GM12878 (cell line): ENCODE data around the gene ZNF618. TPM values are rescaled to one million over a fixed set of nuclear protein-coding genes. Genes with fewer than 3 reads are reported as not detected.

Experiments
- ATAC-seq: fragments of 200-7000 bp; cut with Tn5 transposase; 3 replicates; pipeline ENCODE4 v1.9.1; 2020; ENCODE audit warnings: mild to moderate bottlenecking, moderate library complexity
- BruUV-seq: library from RNA; stranded (reverse); fragments of 400-500 nt; replicated peaks from 2 replicates; lab custom pipeline; 2021; lab: Mats Ljungman, UMichigan
- CTCF ChIA-PET: fragments of 300-600 bp; sonication (Branson Sonifier 250); formaldehyde crosslinking; extraction: SDS; loops from one replicate; lab custom pipeline; 2021; ENCODE audit warnings: inconsistent platforms; lab: Yijun Ruan, JAX
- POLR2A ChIA-PET: fragments of 350-600 bp; formaldehyde crosslinking; extraction: SDS; loops from one replicate; lab custom pipeline; 2021; ENCODE audit warnings: inconsistent platforms; lab: Charles Lee
- RAD21 ChIA-PET: fragments of 300-600 bp; sonication (Branson Sonifier 250); formaldehyde crosslinking; loops from one replicate; lab custom pipeline; 2023; ENCODE audit warnings: antibody characterized with exemption; ENCODE audit not compliant: unreplicated experiment; lab: Charles Lee
- SMC1A ChIA-PET: fragments of 300-600 bp; sonication (Branson Sonifier 250); formaldehyde crosslinking; loops from one replicate; lab custom pipeline; 2023; ENCODE audit not compliant: unreplicated experiment, uncharacterized antibody; lab: Charles Lee
- DNase-seq: peaks from one replicate; pipeline ENCODE4 v3.0.0-alpha.2; 2011; ENCODE audit warnings: low read depth, low spot score
- FAIRE-seq: peaks from 3 replicates; lab custom pipeline; 2011; peaks lifted over from hg19 to GRCh38; lab: Jason Lieb, UNC
- H2AFZ ChIP-seq: 2 replicates; pipeline ENCODE4 v1.6.0; 2011; ENCODE audit warnings: low read depth, low read length, control low read depth; ENCODE audit not compliant: control insufficient read depth
- H3K27ac ChIP-seq: 2 replicates; pipeline ENCODE4 v1.5.1; 2011; ENCODE audit warnings: control low read depth; ENCODE audit not compliant: control insufficient read depth, insufficient read depth
- H3K27me3 ChIP-seq, 2 experiments: replicated peaks in 1 of 2; 2 replicates each; pipeline versions ENCODE4 v1.6.0 to v1.6.1; 2011; ENCODE audit warnings: low read length in 1 of 2; ENCODE audit not compliant: control insufficient read depth in 2 of 2, insufficient read depth in 2 of 2
- H3K36me3 ChIP-seq, 2 experiments: 2 replicates each; pipeline ENCODE4 v1.5.1; 2011; ENCODE audit warnings: low read length in 1 of 2; ENCODE audit not compliant: control insufficient read depth in 2 of 2, insufficient read depth in 2 of 2
- H3K4me1 ChIP-seq: 2 replicates; pipeline ENCODE4 v1.6.1; 2011; ENCODE audit warnings: mild to moderate bottlenecking, low read length, moderate library complexity, mixed read lengths; ENCODE audit not compliant: control insufficient read depth, insufficient read depth
- H3K4me2 ChIP-seq: 2 replicates; pipeline ENCODE4 v1.6.0; 2011; ENCODE audit warnings: control low read depth; ENCODE audit not compliant: control insufficient read depth, insufficient read depth
- H3K4me3 ChIP-seq: fragments of 200-600 bp; sonication (generic); 2 replicates; pipeline ENCODE4 v1.5.1; 2016
- H3K79me2 ChIP-seq: 2 replicates; pipeline ENCODE4 v1.6.0; 2011; ENCODE audit warnings: low read length; ENCODE audit not compliant: control insufficient read depth, insufficient read depth
- H3K9ac ChIP-seq: 2 replicates; pipeline ENCODE4 v1.8.0; 2011; ENCODE audit warnings: low read length, control low read depth, mixed read lengths; ENCODE audit not compliant: control insufficient read depth, insufficient read depth
- H3K9me3 ChIP-seq: replicated peaks from 3 replicates; pipeline ENCODE4 v1.5.1; 2011; ENCODE audit warnings: mild to moderate bottlenecking, low read length; ENCODE audit not compliant: control insufficient read depth, insufficient read depth
- H4K20me1 ChIP-seq: 2 replicates; pipeline ENCODE4 v1.6.0; 2011; ENCODE audit not compliant: control insufficient read depth, insufficient read depth
- CBFB ChIP-seq: IDR thresholded peaks from 2 replicates; pipeline ENCODE4 v1.6.1; 2016; ENCODE audit warnings: antibody characterized with exemption, low read depth
- FOXK2 ChIP-seq: fragments of 450-650 bp; IDR thresholded peaks from 2 replicates; pipeline ENCODE4 v1.6.1; 2017; ENCODE audit warnings: mild to moderate bottlenecking, moderate library complexity
- IKZF2 ChIP-seq, 2 experiments: fragments of 450-650 bp; IDR thresholded peaks; 2 replicates each; pipeline ENCODE4 v1.6.1; 2017; ENCODE audit warnings: mild to moderate bottlenecking in 2 of 2, moderate library complexity in 2 of 2
- JUNB ChIP-seq: IDR thresholded peaks from 2 replicates; pipeline ENCODE4 v1.6.1; 2016; ENCODE audit warnings: antibody characterized with exemption, mild to moderate bottlenecking
- KAT2A ChIP-seq: conservative IDR thresholded peaks from 2 replicates; pipeline ENCODE4 v1.6.1; 2011; ENCODE audit warnings: low read depth, low read length; ENCODE audit not compliant: control insufficient read depth
- LARP7 ChIP-seq: fragments of 450-650 bp; IDR thresholded peaks from 2 replicates; pipeline ENCODE4 v1.6.1; 2017; ENCODE audit warnings: mild to moderate bottlenecking
- NFYB ChIP-seq: IDR thresholded peaks from 2 replicates; pipeline ENCODE4 v1.6.1; 2011; ENCODE audit warnings: low read depth, mild to moderate bottlenecking, low read length, improper control_type of control experiment, moderate library complexity; ENCODE audit not compliant: insufficient read depth
- POLR2AphosphoS5 ChIP-seq: IDR thresholded peaks from 2 replicates; pipeline ENCODE4 v1.6.1; 2011; ENCODE audit warnings: mild to moderate bottlenecking, low read length, inconsistent platforms
- SMAD1 ChIP-seq: fragments of 450-650 bp; IDR thresholded peaks from 2 replicates; pipeline ENCODE4 v1.6.1; 2018; ENCODE audit warnings: mild to moderate bottlenecking, low read depth; ENCODE audit not compliant: partially characterized antibody
- TAF1 ChIP-seq: IDR thresholded peaks from 2 replicates; pipeline ENCODE4 v1.6.1; 2011; ENCODE audit warnings: mild to moderate bottlenecking, low read depth, low read length, borderline replicate concordance
- TCF3 ChIP-seq: IDR thresholded peaks from 2 replicates; pipeline ENCODE4 v1.6.1; 2012; ENCODE audit warnings: low read depth, mild to moderate bottlenecking, low read length, borderline replicate concordance; ENCODE audit not compliant: insufficient read depth
- YY1 ChIP-seq: IDR thresholded peaks from 2 replicates; pipeline ENCODE4 v1.6.1; 2011; ENCODE audit warnings: low read depth, mild to moderate bottlenecking, low read length
- ZZZ3 ChIP-seq: IDR thresholded peaks from 2 replicates; pipeline ENCODE4 v1.6.1; 2011; ENCODE audit warnings: low read depth; ENCODE audit not compliant: control insufficient read depth, insufficient read length
- WGBS: methylation state at CpG from one replicate; pipeline ENCODE4 v1.1.6; 2016; ENCODE audit warnings: low lambda C conversion rate; ENCODE audit not compliant: insufficient replicate concordance, insufficient coverage; ENCODE audit errors: missing lambda C conversion rate; 5-methylcytosine and 5-hydroxymethylcytosine counted together
- in situ Hi-C: fragments of 300-500 bp; cut with MboI; formaldehyde crosslinking; loops from 9 replicates; pipeline ENCODE4 v1.14.3; 2018; ENCODE audit warnings: mixed read lengths
- intact Hi-C: fragments of 100-400 bp; cut with micrococcal nuclease; formaldehyde crosslinking; loops from one replicate; pipeline ENCODE4 v1.14.2; 2022; ENCODE audit not compliant: unreplicated experiment
- polyA plus RNA-seq, 11 experiments: library from polyadenylated mRNA; depleted of rRNA in 4 of 11; unstranded in 6 of 11; stranded (reverse) in 5 of 11; fragments of >200 nt; fragmentation: Nextera tagmentation in 4 of 11; fragmentation: Illumina TruSeq in 1 of 11; extraction: Ambion mirVana in 4 of 11; extraction: Trizol in 1 of 11; gene quantifications; 1 replicate in 1 of 11; 2 replicates in 10 of 11; pipeline versions ENCODE4 v1.2.1 to v1.2.3, GENCODE V29; 2011 to 2016; ENCODE audit warnings: inconsistent platforms in 2 of 11, missing spikeins in 2 of 11, low read depth in 1 of 11
- total RNA-seq, 4 experiments: library from RNA; depleted of rRNA in 3 of 4; stranded (reverse); fragments of >200 nt in 3 of 4; fragmentation: Illumina TruSeq in 1 of 4; extraction: Trizol in 1 of 4; gene quantifications; 2 replicates each; pipeline versions ENCODE4 v1.2.1 to v1.2.3, GENCODE V29; 2013 to 2021
- TF ChIP-seq, protein P1 (sequence below): fragments of 450-650 bp; IDR thresholded peaks from 2 replicates; pipeline ENCODE4 v1.6.1; 2017; ENCODE audit warnings: mild to moderate bottlenecking, low read depth, inconsistent platforms; ENCODE audit not compliant: poor library complexity, severe bottlenecking
- TF ChIP-seq, protein P2 (sequence below): fragments of 450-650 bp; IDR thresholded peaks from 2 replicates; pipeline ENCODE4 v1.6.1; 2016; ENCODE audit warnings: mild to moderate bottlenecking
- TF ChIP-seq, protein P3 (sequence below): fragments of 450-650 bp; formaldehyde crosslinking; IDR thresholded peaks from 2 replicates; pipeline ENCODE4 v1.5.0; 2022; ENCODE audit warnings: mild to moderate bottlenecking, missing genetic modification characterization

The ZNF618 gene
- total and polyA plus RNA-seq, 10 of the 15 experiments (the other 5 are each of a cell fraction or from before 2014, with no cell fraction given): 0.01 to 0.24 (median 0.06) TPM; not detected in 2

DNA sequence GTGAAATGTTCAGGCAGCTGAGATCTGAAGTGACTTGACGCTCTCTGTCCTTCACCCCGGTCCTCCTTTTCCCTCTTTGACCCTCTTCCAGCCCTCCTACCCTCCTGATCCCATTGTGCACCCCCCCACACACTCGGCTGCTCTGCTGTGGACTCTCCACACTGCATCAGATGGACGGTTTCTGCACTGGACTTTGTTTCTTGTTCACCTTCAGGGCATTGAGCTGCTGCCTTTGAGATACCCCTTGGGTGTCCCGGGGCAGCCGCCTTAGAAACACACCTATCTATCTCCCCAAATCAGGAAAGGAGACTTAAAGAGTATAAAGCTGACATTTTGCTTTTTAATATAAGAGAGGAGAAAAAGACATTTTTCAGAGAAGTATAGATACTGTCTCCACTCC lies 174.5 kb downstream of the ZNF618 start:
- RAD21 ChIA-PET: no interaction called here
- POLR2A ChIA-PET: no interaction called here
- intact Hi-C loops (no loop called here), in situ Hi-C loops (no loop called here)
- TF ChIP-seq SMAD1 (no peak), LARP7 (no peak), TCF3 (no peak), TAF1 (no peak), NFYB (no peak), JUNB (no peak), IKZF2 (IDR thresholded peaks at IDR 0.05) (no peak), ZZZ3 (no peak), FOXK2 (no peak), CBFB (no peak), YY1 (no peak), KAT2A (no peak), POLR2AphosphoS5 (no peak)
- TF ChIP-seq, protein P1, sequence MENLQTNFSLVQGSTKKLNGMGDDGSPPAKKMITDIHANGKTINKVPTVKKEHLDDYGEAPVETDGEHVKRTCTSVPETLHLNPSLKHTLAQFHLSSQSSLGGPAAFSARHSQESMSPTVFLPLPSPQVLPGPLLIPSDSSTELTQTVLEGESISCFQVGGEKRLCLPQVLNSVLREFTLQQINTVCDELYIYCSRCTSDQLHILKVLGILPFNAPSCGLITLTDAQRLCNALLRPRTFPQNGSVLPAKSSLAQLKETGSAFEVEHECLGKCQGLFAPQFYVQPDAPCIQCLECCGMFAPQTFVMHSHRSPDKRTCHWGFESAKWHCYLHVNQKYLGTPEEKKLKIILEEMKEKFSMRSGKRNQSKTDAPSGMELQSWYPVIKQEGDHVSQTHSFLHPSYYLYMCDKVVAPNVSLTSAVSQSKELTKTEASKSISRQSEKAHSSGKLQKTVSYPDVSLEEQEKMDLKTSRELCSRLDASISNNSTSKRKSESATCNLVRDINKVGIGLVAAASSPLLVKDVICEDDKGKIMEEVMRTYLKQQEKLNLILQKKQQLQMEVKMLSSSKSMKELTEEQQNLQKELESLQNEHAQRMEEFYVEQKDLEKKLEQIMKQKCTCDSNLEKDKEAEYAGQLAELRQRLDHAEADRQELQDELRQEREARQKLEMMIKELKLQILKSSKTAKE: no peak
- TF ChIP-seq, protein P2, sequence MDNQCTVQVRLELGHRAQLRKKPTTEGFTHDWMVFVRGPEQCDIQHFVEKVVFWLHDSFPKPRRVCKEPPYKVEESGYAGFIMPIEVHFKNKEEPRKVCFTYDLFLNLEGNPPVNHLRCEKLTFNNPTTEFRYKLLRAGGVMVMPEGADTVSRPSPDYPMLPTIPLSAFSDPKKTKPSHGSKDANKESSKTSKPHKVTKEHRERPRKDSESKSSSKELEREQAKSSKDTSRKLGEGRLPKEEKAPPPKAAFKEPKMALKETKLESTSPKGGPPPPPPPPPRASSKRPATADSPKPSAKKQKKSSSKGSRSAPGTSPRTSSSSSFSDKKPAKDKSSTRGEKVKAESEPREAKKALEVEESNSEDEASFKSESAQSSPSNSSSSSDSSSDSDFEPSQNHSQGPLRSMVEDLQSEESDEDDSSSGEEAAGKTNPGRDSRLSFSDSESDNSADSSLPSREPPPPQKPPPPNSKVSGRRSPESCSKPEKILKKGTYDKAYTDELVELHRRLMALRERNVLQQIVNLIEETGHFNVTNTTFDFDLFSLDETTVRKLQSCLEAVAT: no peak
- TF ChIP-seq, protein P3, sequence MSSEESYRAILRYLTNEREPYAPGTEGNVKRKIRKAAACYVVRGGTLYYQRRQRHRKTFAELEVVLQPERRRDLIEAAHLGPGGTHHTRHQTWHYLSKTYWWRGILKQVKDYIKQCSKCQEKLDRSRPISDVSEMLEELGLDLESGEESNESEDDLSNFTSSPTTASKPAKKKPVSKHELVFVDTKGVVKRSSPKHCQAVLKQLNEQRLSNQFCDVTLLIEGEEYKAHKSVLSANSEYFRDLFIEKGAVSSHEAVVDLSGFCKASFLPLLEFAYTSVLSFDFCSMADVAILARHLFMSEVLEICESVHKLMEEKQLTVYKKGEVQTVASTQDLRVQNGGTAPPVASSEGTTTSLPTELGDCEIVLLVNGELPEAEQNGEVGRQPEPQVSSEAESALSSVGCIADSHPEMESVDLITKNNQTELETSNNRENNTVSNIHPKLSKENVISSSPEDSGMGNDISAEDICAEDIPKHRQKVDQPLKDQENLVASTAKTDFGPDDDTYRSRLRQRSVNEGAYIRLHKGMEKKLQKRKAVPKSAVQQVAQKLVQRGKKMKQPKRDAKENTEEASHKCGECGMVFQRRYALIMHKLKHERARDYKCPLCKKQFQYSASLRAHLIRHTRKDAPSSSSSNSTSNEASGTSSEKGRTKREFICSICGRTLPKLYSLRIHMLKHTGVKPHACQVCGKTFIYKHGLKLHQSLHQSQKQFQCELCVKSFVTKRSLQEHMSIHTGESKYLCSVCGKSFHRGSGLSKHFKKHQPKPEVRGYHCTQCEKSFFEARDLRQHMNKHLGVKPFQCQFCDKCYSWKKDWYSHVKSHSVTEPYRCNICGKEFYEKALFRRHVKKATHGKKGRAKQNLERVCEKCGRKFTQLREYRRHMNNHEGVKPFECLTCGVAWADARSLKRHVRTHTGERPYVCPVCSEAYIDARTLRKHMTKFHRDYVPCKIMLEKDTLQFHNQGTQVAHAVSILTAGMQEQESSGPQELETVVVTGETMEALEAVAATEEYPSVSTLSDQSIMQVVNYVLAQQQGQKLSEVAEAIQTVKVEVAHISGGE: no peak
- no peaks in the 10 kb centered on the region for H4K20me1 ChIP-seq
- H3K4me3 ChIP-seq: no peak overlapping the region
- H3K27me3 ChIP-seq: peaks cover 0 to 4% of the 10 kb centered on the region in 2 experiments; a peak in 1 of 4 replicates
- no peaks in the 10 kb centered on the region for H3K79me2 ChIP-seq
- CTCF ChIA-PET: no interaction called here
- H3K36me3 ChIP-seq: no peaks in the 10 kb centered on the region
- H3K9ac ChIP-seq: no peak overlapping the region
- H2AFZ ChIP-seq: no peak overlapping the region
- ATAC-seq (no peak), DNase-seq (no peak), FAIRE-seq (no peak)
- no peak overlapping the region for H3K27ac ChIP-seq
- no peaks in the 10 kb centered on the region for H3K9me3 ChIP-seq
- SMC1A ChIA-PET: no interaction called here
- 37% methylated on average over 6 of the region's 6 CpGs for WGBS
- BruUV-seq: no TSS peak
- H3K4me1 ChIP-seq: no peaks in the 10 kb centered on the region
- H3K4me2 ChIP-seq: no peak overlapping the region
